ENCODE data around the gene NLRP9. TPM values are rescaled to one million over a fixed set of nuclear protein-coding genes. Genes with fewer than 3 reads are reported as not detected.

Gene NLRP9
- total RNA-seq, 4 donors from 2014 or later = not detected

DNA sequence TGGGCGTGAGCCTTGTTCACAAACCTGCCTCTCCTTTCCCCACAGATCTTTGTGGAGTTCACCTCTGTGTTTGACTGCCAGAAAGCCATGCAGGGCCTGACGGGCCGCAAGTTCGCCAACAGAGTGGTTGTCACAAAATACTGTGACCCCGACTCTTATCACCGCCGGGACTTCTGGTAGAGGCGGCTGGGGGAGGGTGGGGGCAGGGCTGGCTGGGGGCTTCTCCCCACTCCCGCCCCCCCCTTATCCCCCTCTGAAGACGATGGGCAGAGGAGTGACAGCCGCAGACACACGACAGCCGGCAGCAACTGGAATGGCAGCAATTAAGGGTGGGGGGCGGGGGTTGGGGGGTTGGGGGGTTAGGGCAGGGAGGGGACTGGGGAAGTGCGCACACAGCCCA lies 64.3 kb downstream of the NLRP9 start:
- intact Hi-C loops (cut with DNase I) = no loop called here
- no peak overlapping the region for H3K4me3 ChIP-seq
- H3K36me3 ChIP-seq = peaks cover 26 to 70% (median 27%) of the 10 kb centered on the region in 3 donors
- no peaks in the 10 kb centered on the region for H3K27me3 ChIP-seq
- TF ChIP-seq POLR2A (IDR thresholded peaks at IDR 0.05) = no peak
- TF ChIP-seq, protein P1, sequence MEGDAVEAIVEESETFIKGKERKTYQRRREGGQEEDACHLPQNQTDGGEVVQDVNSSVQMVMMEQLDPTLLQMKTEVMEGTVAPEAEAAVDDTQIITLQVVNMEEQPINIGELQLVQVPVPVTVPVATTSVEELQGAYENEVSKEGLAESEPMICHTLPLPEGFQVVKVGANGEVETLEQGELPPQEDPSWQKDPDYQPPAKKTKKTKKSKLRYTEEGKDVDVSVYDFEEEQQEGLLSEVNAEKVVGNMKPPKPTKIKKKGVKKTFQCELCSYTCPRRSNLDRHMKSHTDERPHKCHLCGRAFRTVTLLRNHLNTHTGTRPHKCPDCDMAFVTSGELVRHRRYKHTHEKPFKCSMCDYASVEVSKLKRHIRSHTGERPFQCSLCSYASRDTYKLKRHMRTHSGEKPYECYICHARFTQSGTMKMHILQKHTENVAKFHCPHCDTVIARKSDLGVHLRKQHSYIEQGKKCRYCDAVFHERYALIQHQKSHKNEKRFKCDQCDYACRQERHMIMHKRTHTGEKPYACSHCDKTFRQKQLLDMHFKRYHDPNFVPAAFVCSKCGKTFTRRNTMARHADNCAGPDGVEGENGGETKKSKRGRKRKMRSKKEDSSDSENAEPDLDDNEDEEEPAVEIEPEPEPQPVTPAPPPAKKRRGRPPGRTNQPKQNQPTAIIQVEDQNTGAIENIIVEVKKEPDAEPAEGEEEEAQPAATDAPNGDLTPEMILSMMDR (IDR thresholded peaks at IDR 0.05) = no peak
- H3K9me3 ChIP-seq = no peaks in the 10 kb centered on the region
- WGBS, 2 donors = 94 to 100% methylated on average over 1 to 2 of the region's 15 CpGs
- H3K4me1 ChIP-seq = peaks cover 32 to 69% (median 33%) of the 10 kb centered on the region in 3 donors
- peak overlapping the region in 3 of 4 donors; percentile 14 to 93 (median 82) for H3K27ac ChIP-seq
- DNase-seq = no peak

DNA sequence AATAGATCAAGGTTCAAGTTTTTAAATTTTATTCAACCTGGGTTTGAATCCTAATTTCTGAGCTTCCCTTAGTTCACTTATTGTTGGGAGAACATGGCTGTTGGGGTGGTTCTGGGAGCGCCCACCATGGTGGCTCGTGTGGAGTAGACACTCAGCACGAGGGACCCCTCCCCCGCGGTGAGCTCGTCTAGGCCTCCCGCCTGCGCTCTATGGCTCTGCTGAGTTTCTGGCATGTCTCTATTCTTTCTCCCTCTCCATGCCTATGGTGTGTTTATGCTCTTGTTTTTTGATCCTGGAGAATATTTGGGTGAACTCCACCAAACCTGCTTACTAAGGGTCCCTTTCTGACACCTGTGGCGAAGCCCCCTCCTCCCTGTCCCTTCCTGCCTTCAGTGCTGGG lies 64.7 kb downstream of the NLRP9 start:
- DNase-seq = no peak
- TF ChIP-seq, protein P1 (IDR thresholded peaks at IDR 0.05) = no peak
- TF ChIP-seq POLR2A (IDR thresholded peaks at IDR 0.05) = no peak
- no peak overlapping the region for H3K4me3 ChIP-seq
- 68 to 73% methylated on average over 7 to 9 of the region's 9 CpGs for WGBS, 2 donors
- H3K4me1 ChIP-seq = peaks cover 32 to 67% (median 33%) of the 10 kb centered on the region in 3 donors
- no peaks in the 10 kb centered on the region for H3K9me3 ChIP-seq
- no peaks in the 10 kb centered on the region for H3K27me3 ChIP-seq
- intact Hi-C loops (cut with DNase I) = no loop called here
- H3K27ac ChIP-seq = peak overlapping the region in 2 of 4 donors; percentile 14 to 93
- H3K36me3 ChIP-seq = peaks cover 26 to 70% (median 27%) of the 10 kb centered on the region in 3 donors

DNA sequence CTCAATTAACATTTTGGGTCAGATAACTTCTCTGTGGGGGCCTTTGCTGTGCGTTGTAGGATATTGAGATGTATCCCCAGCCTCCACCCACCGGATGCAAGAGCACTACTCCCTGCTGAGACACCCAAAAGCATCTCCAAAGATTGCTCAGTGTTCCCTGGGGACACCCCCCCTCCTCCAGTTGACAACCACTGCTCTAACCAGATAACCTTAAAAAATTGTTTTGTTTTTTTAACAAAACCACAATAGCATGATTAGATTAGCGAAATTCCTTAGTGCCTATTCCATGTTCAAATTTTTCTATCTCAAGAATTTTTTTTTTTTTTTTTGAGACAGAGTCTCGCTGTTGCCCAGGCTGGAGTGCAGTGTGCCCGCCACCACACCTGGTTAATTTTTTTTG lies 65.8 kb downstream of the NLRP9 start:
- peaks cover 28 to 70% (median 34%) of the 10 kb centered on the region in 3 donors for H3K36me3 ChIP-seq
- no peaks in the 10 kb centered on the region for H3K27me3 ChIP-seq
- H3K4me1 ChIP-seq = peaks cover 27 to 67% (median 31%) of the 10 kb centered on the region in 3 donors
- H3K9me3 ChIP-seq = no peaks in the 10 kb centered on the region
- TF ChIP-seq, protein P1 (IDR thresholded peaks at IDR 0.05) = no peak
- DNase-seq = no peak
- H3K4me3 ChIP-seq = no peak overlapping the region
- WGBS, 2 donors = 82 to 83% methylated on average over 5 of the region's 5 CpGs
- intact Hi-C loops (cut with DNase I) = no loop called here
- H3K27ac ChIP-seq = no peak overlapping the region

DNA sequence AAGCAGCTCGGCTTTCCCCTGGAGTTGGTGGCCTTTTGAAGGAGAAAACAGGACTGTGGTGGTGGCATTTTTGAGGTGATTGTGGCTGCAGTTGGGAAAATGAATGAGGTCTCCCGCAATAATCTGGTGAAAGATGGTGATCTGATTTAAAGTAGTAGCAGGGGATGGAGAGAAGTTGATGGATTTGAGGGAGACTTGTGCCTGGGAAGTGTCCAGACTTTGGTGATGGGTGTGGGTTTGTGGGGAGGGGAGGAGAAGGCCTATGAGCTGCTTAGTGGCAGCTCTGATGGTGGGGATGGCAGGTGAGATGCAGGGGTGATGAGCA lies 67.2 kb downstream of the NLRP9 start:
- Histone ChIP-seq H3K36me3 (peaks cover 41 to 84% (median 48%) of the 10 kb centered on the region in 3 donors), H3K4me1 (peaks cover 13 to 63% (median 18%) of the 10 kb centered on the region in 3 donors), H3K27me3 (no peaks in the 10 kb centered on the region), H3K9me3 (no peaks in the 10 kb centered on the region), H3K4me3 (no peak overlapping the region), H3K27ac (no peak overlapping the region)
- TF ChIP-seq, protein P1 (IDR thresholded peaks at IDR 0.05) = no peak
- TF ChIP-seq POLR2A (IDR thresholded peaks at IDR 0.05) = no peak
- intact Hi-C loops (cut with DNase I) = no loop called here
- WGBS, 2 donors = 50 to 60% methylated on average over 2 of the region's 2 CpGs
- no peak for DNase-seq

DNA sequence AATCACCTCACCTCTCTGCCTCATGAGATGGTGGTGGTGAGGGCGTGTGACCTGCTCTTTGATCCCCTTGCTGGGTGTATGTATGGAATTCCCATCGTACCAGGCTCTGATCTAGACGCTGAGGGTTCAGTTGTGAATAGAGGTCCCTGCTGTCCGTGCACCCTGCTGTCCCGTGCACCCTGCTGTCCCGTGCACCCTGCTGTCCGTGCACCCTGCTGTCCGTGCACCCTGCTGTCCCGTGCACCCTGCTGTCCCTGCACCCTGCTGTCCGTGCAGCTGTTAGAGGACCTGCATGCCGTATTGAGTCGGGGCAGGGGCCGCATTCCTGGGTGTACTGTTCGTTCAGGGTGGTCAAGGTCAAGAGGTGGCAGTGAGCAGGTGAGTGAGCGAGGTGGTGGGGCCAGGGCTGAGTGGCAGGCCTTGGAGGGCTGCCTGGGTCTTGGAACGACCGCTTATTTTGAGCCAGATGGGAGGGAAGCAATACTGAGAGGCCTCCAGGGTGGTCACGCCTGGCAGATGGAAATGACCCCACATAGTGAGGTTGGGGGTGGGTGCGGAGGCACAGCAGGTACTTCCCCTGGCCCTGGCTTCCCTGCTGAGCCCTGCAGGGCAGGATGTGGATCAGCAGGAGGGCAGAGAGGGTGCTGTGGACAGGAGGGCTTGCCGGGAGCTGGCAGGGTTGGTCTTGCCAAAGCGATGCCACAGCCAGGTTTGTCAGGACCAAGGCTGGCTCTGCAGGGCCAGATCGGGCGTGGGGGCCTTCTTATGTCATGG lies 67.7 kb downstream of the NLRP9 start:
- H3K4me3 ChIP-seq = no peak overlapping the region
- H3K9me3 ChIP-seq = no peaks in the 10 kb centered on the region
- 78 to 81% methylated on average over 14 to 22 of the region's 23 CpGs for WGBS, 2 donors
- H3K27me3 ChIP-seq = no peaks in the 10 kb centered on the region
- peaks cover 8 to 59% (median 14%) of the 10 kb centered on the region in 3 donors for H3K4me1 ChIP-seq
- DNase-seq = no peak
- H3K36me3 ChIP-seq = peaks cover 46 to 89% (median 51%) of the 10 kb centered on the region in 3 donors
- intact Hi-C loops (cut with DNase I) = no loop called here
- H3K27ac ChIP-seq = no peak overlapping the region
- TF ChIP-seq, protein P1 (IDR thresholded peaks at IDR 0.05) = no peak
- no peak for TF ChIP-seq POLR2A (IDR thresholded peaks at IDR 0.05)

Measured in esophagus squamous epithelium (tissue), 5 donors.